ENCODE measurements around the gene ODR4. TPM values are rescaled to one million over a fixed set of nuclear protein-coding genes. Genes with fewer than 3 reads are reported as not detected.
"Not testable (repeated sequence)": the region's sequence is repeated elsewhere in the genome, so short reads cannot be mapped to it uniquely, and the experiment has no call there.

ODR4 gene
- 12.9 and 18.3 TPM in 2 replicates for total RNA-seq

GRCh38 chr1:186375152-186375928, at the start of gene ODR4, which contains the start of gene TPR:
Gene ODR4 (plus strand): TSS chr1:186375838. CDS start chr1:186379786, 3,948 bp downstream.
Gene TPR (minus strand): TSS chr1:186375253. CDS start chr1:186375028, 225 bp downstream.
- peak; percentile 99 for DNase-seq (ENCODE audit: low read depth, low spot score)

DNA sequence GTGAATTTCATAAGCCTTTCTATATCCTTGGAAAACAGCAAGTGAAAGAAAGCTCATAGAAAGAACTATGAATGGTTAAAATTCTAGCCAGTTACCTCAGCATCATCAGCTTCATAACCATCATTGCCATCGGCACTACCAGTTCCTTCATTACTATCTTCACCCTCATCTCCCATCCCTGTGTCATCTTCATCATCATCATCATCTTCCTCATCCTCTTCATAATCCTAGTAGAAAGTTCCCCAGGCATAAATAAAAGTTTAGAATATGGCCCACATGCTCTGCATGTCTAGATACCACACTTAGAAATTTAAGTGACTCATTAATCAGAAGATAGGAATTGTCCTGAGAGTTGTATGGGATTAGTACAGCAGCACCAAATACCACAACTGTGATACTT, 49.6 kb upstream of the ODR4 start:
- no peak for DNase-seq (ENCODE audit: low read depth, low spot score)

- DNase-seq (ENCODE audit: low read depth, low spot score), result no peak
These were observed 48.3 kb upstream of the ODR4 start for GRCh38 chr1:186327331-186327730.

DNA sequence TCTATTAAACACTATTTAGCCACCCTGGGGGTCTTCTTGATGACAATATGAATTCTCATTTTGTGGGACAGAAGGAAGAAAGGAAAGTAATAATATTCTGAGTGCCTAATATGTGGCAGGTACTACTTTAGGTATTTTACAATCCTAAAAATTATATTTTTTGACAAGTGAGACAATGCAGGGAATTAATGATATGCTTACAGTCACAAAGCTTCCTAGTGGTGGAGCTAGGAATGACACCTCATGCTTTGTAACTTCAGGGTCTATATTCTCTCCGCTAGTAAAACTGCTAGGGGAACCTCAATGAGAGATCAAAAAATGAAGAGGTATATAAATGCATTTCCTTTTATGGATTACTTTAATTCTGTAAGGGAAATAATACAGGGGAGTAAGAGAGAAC, 44.9 kb upstream of the ODR4 start:
- DNase-seq (ENCODE audit: low read depth, low spot score), result no peak

- no peak for DNase-seq (ENCODE audit: low read depth, low spot score)
These were observed 38.1 kb upstream of the ODR4 start for GRCh38 chr1:186337554-186337953.

GRCh38 chr1:186340772-186341171, 34.9 kb upstream of the ODR4 start:
- no peak for DNase-seq (ENCODE audit: low read depth, low spot score)

- not testable (repeated sequence) for DNase-seq (ENCODE audit: low read depth, low spot score)
These were observed 27.6 kb upstream of the ODR4 start for GRCh38 chr1:186347837-186348691.

GRCh38 chr1:186374303-186375151, 1.1 kb upstream of the ODR4 start:
- no peak for DNase-seq (ENCODE audit: low read depth, low spot score)

GRCh38 chr1:186375929-186376319, 286 bp downstream of the ODR4 start:
- DNase-seq (ENCODE audit: low read depth, low spot score), result no peak

GRCh38 chr1:186386725-186387383, 11.2 kb downstream of the ODR4 start:
- no peak for DNase-seq (ENCODE audit: low read depth, low spot score)

- no peak for DNase-seq (ENCODE audit: low read depth, low spot score)
These were observed 15.3 kb downstream of the ODR4 start for GRCh38 chr1:186390925-186391324.

DNA sequence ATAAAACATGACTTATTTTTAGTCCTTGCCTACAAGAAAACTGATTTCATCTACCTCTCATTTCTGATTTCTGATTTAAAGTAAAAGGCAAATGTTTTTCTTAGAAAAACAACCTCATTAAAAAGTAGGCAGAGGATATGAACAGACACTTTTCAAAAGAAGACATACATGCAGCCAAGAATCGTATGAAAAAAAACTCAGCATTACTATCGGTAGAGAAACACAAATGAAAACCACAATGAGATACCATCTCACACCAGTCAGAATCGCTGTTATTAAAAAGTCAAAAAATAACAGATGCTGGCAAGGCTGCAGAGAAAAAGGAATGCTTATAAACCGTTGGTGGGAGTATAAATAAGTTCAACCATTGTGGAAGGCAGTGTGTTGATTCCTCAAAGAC, 16.2 kb downstream of the ODR4 start:
- DNase-seq (ENCODE audit: low read depth, low spot score), result no peak

DNA sequence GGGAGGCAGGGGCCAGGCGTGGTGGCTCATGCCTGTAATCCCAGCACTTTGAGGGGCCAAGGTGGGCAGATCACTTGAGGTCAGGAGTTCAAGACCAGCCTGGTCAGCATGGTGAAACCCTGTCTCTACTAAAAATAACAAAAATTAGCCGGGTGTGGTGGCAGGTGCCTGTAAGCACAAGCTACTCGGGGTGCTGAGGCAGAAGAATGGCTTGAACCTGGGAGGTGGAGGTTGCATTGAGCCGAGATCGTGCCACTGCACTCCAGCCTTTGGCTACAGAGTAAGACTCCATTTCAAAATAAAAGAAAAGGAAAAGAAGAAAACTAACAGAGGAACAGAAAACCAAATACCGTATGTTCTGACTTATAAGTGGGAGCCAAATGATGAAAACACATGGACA, 17.1 kb downstream of the ODR4 start:
- DNase-seq (ENCODE audit: low read depth, low spot score), result not testable (repeated sequence)

GRCh38 chr1:186401446-186401845, 25.8 kb downstream of the ODR4 start:
- DNase-seq (ENCODE audit: low read depth, low spot score), result not testable (repeated sequence)

DNA sequence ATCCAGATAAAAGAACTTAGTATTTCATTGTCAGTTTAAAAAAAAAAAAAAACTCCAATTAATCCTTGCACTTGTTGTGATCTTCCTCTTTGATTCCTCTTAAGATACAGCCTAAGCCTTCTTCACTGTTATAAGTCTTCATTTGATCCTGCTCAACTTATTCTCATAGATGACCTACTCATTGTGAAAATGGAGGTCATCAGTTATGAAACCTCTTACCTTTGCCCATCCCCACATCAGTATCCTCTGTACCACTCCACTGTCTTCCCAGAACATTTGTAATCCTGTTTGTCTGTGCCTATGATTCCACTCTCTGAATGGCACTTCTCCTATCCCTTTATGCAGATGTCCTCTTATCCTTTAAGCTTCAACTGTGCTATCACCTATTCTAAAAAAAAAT, 28.0 kb downstream of the ODR4 start:
- DNase-seq (ENCODE audit: low read depth, low spot score), result no peak

DNA sequence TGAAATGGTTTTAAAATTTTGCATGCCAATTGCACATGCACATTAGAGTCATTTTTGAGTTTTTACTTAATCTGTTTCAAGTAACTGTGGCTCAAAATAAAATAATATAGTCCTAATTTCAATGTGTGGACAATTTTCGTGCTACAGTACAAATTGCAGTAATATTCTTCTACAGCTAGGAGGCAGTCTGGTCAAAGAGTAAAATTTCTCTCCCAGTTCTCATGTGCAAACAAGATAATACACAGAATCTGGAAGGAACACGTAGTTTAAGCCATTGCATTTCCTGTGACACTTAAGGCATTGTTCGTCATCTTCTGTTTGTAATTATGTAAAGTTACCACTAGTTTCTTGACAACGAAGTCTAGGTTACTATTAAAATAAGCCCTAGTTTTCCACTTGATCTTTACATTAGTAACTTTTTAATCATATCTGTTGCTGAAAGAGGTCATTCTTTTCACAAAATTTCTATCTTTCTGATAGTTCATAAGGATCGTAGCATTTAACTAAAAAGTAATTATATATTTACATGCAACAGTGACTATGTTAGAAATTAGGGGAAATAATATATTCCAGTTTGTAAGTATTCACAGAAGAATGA, 28.9 kb downstream of the ODR4 start:
- DNase-seq (ENCODE audit: low read depth, low spot score), result peak; percentile 82

- no peak for DNase-seq (ENCODE audit: low read depth, low spot score)
These were observed 33.5 kb downstream of the ODR4 start for GRCh38 chr1:186409091-186409490.

DNA sequence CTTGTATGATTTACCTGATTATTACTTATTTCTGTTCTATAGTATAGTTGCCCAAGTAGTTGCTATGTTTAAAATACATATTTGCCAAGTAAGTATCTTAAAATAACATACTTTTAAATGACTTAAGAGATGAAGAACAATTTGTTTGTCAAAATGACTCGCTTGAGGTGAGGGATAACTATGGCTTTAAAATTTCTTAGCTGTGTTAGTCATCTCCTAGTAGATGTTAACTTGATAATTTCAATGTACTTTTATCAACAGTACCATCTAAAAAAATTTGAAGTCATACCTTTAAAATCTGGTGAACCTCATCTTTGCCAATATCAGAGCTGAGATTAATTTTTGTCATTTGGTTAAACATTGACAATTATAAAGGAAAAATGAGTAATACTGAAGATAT, 37.7 kb downstream of the ODR4 start:
- DNase-seq (ENCODE audit: low read depth, low spot score), result no peak

DNA sequence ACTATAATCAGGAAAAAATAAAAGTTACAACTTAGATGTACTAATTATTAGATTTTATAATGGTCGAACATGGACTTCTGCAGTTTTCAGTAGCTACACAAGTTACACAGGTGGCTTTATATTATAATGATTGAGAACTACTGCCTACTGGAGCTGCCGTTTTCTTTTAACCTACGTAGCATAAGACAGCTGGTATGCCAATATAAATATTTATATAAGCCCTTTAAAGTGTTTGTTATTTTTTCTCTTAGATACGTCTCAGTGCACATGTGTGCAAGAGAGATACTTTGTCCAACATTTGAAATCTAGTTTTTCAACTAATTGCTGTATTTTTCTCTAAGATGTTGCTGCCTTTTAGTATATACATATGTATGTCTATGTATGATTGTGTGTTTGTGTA, 42.9 kb downstream of the ODR4 start:
- DNase-seq (ENCODE audit: low read depth, low spot score), result no peak

GRCh38 chr1:186420311-186420710, 44.7 kb downstream of the ODR4 start:
- no peak for DNase-seq (ENCODE audit: low read depth, low spot score)

- no peak for DNase-seq (ENCODE audit: low read depth, low spot score)
These were observed 45.3 kb downstream of the ODR4 start for GRCh38 chr1:186420923-186421322.

All from pulmonary artery endothelial cell (primary cell).